HG03342 (cell line): ENCODE results near the gene RHEB.

Experiments
- ATAC-seq: cut with Tn5 transposase; IDR thresholded peaks from one replicate; pipeline ENCODE4 v1.9.1; 2021; ENCODE audit warnings: mild to moderate bottlenecking, moderate library complexity; ENCODE audit not compliant: unreplicated experiment

The RHEB gene

GRCh38 chr7:151452680-151453325, 66.9 kb downstream of the RHEB start:
- no peak for ATAC-seq

GRCh38 chr7:151451626-151452571, 67.8 kb downstream of the RHEB start:
- no peak for ATAC-seq

- no peak for ATAC-seq
These were observed 68.5 kb downstream of the RHEB start for GRCh38 chr7:151451156-151451555.

- ATAC-seq = no peak
These were observed 69.7 kb downstream of the RHEB start for GRCh38 chr7:151449990-151450389.

GRCh38 chr7:151448261-151449252, 71.1 kb downstream of the RHEB start:
- peak; percentile 68 for ATAC-seq

GRCh38 chr7:151447901-151448260, 71.8 kb downstream of the RHEB start:
- ATAC-seq = no peak

DNA sequence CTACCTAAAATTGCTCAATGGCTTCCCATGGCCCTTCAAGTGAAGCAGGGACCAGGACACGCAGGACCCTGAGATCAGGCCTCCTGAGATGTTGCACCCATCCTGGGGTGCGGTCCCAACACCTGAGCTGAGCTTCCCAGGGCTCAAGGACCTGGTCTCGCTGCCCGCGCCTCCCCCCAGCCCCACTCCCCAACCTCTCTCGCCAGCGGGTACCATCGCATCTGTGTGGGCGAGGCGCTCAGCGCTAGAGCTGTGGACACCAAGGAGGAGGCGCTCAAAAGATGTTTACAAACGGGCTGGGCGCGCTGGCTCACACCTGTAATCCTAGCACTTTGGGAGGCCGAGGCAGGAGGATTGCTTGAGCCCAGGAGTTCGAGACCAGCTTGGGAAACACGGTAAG, 72.4 kb downstream of the RHEB start:
- no peak for ATAC-seq

DNA sequence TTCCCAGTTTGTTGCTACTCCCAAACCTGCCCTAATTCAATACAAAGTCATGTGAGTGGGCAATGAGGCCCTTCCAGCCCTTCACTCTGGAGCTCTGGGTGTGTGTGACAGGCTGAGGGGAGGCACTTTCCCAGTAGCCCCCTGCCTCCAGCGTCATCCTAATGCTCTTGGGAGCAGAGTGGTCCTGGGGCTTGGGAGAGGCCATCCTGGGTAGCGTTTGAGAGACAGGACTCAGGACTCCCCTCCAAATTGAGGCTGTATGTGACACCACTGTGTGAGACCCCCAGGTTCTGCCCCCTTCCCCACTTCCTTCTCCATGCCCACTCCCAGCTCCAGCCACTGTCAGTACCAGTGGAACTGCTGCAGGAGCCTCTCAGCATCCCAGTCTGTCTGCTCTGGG, 73.3 kb downstream of the RHEB start:
- no peak for ATAC-seq

- no peak for ATAC-seq
These were observed 75.1 kb downstream of the RHEB start for GRCh38 chr7:151444632-151445031.

- ATAC-seq = no peak
These were observed 76.8 kb downstream of the RHEB start for GRCh38 chr7:151442776-151443496.

GRCh38 chr7:151440799-151441445, 78.8 kb downstream of the RHEB start:
- no peak for ATAC-seq

GRCh38 chr7:151439855-151440798, 79.6 kb downstream of the RHEB start, which contains the start of gene CRYGN:
CRYGN (minus strand) TSS chr7:151440141; CDS start chr7:151439917, 224 bp downstream.
- no peak for ATAC-seq

DNA sequence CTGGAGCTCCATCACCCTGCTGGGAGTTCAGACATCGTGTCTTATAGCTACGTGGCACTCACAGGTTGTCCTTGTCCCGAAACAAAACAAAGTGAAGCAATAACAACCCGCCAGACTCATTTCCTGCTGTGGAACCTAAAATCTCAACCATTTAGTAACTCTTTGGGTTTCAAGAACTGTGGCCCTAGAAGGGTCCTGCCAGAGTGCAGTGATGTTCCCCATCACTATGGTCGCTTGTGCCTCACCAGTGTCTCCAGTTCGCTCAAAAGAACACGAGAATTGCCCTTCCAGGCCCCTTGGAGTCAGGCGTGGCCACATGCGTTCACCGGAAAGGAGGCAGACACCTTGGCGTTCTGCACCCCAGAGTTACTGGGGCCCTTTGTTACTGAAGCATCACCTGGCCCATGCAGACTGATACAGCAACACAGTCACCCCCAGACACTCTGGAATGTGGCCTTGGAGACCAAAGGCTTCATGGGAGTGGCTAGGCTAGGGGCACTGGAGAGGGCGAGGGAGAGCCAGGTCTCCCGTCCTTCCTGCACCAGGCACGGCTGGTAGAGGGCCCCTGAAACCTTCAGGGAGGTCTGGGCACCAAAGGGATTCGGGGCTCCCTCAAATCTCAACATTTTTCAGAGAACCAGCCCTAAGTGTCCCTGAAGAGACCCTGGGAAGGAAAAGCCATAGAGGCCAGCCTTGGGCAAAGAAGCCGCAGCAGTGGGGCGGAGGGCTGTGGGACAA, 80.7 kb downstream of the RHEB start:
- no peak for ATAC-seq

GRCh38 chr7:151437866-151438516, 81.7 kb downstream of the RHEB start:
- no peak for ATAC-seq

- no peak for ATAC-seq
These were observed 82.5 kb downstream of the RHEB start for GRCh38 chr7:151437159-151437553.

- ATAC-seq = no peak
These were observed 83.1 kb downstream of the RHEB start for GRCh38 chr7:151436446-151437158.

DNA sequence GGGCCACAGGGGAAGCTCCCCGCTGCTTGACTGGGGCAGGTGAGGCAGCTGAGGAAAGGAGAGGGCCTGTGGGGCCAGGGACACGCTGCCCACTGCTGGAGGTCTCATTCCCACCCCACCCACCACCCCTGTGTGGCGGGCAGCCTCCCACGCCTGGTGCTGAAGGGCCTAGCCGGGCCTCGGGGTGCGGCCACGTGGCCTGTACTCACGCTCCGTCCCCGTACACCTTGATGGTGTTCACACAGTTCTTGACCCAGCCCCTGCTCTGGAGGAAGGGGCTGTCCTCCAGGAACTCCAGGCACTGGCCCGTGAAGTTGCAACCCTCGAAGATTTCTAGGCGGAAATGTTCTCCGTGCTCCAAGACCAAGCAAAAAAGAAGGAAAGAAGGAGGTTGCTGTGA, 83.7 kb downstream of the RHEB start:
- no peak for ATAC-seq
